ENCODE measurements around the gene NXF2B.
"Not testable (repeated sequence)": the region's sequence is repeated elsewhere in the genome, so short reads cannot be mapped to it uniquely, and the experiment has no call there.

Gene NXF2B, protein sequence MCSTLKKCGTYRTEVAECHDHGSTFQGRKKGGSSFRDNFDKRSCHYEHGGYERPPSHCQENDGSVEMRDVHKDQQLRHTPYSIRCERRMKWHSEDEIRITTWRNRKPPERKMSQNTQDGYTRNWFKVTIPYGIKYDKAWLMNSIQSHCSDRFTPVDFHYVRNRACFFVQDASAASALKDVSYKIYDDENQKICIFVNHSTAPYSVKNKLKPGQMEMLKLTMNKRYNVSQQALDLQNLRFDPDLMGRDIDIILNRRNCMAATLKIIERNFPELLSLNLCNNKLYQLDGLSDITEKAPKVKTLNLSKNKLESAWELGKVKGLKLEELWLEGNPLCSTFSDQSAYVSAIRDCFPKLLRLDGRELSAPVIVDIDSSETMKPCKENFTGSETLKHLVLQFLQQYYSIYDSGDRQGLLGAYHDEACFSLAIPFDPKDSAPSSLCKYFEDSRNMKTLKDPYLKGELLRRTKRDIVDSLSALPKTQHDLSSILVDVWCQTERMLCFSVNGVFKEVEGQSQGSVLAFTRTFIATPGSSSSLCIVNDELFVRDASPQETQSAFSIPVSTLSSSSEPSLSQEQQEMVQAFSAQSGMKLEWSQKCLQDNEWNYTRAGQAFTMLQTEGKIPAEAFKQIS

DNA sequence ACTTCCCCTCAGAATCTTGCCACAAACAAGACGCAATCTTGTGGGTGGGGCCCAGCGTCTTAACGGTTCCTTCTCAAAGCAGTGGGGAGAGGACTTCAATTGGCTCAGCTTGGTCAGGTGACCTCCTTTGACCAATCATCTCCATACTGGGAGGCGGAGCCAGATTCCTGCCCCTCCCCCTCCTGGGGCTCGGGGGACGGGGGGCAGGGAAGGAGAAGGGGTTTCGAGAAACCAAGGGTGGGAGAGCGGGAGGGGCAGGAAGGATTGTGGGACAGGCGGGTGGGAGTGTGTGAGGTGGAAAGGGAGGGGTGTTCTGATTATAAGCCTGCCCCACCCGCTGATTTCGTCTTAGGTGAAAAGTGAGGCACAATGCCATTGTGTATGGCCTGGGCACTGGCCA, at the start of gene NXF2B:
Gene NXF2B, minus strand, starts transcription at position 101 of the 400 bp plus-strand sequence. CDS start 59,972 bp downstream, outside the sequence.
- not testable (repeated sequence) for DNase-seq

DNA sequence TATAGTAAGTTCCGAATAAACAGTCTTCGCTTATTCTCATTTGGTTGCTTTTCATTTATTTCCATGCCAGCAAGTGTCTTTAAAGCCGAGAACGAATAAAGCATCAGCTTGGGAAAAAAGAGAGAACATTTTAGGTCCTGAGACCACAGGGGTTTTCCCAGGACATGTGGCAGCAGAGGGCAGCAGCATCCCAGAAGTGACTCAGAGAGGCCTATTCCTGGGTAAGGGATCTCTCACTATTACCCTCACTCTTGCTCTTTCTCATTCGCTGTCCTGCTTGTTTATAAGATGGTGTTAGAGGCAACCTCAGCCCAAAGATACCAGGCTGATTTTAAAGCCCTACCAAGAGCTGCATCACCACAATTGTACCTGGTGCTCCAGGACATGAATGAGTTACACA, 39.0 kb upstream of the NXF2B start:
- not testable (repeated sequence) for DNase-seq

DNA sequence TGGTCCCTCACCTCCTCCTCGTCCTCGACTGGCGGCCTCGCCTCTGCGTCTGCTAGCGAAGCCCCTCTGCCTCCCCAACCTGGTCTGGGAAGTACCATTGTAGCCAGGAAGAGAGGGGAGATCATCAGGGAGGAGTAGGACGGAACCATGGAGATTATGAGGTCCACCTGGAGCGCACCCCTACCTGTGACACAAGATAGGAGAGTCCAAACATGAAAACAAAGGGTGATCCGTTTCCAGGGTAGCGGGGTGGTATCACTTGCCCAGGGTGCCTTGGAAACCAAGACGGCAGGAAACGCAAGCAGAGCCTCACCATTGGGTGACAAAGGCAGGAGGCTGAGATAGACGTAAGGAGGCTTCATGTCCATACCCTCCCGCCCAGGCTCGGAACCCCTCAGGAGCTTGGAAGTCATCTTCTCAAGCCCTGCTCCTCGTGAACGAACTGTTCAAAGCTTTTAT, 32.0 kb upstream of the NXF2B start, which contains the start of gene TCP11X2:
Gene TCP11X2, minus strand, starts transcription at position 51 of the 459 bp plus-strand sequence.
- DNase-seq: not testable (repeated sequence)

DNA sequence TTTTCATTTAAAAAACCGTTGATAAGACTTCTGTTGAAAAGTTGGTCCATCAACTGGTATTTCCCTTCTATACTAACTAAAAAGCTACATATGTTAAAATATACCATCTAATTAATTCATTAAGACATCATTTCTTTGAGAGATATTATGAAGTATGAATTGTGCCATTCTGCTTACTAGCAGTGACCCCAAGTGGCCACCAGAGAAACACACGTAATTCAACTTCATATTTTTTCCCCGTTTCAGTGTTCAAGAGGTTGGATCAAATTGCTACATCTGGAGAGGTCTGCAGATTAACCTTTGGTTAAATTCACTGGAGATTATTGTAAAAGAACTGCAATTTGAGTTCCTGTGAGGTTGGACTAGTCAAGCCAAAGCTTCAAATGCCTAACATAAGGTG, 30.4 kb upstream of the NXF2B start:
- DNase-seq: not testable (repeated sequence)

DNA sequence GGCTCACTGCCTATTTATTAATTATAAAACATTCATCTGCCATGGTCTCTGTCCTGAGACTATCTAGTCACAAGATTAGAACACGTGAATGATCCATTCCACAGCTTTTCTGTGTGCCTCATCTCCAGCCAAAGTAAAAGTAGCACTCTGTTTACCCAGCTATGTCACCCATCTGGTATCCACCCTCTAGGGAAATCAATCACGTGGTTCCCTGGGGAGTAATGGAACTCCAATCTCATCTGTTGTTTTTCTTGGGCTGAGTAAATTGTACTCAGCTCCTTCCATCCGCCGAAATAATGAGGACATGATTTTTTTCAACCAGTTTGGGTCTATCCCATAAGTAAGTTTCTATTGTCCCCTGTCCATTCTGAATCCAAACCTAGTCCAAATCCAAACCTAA, 18.8 kb upstream of the NXF2B start:
- not testable (repeated sequence) for DNase-seq

DNA sequence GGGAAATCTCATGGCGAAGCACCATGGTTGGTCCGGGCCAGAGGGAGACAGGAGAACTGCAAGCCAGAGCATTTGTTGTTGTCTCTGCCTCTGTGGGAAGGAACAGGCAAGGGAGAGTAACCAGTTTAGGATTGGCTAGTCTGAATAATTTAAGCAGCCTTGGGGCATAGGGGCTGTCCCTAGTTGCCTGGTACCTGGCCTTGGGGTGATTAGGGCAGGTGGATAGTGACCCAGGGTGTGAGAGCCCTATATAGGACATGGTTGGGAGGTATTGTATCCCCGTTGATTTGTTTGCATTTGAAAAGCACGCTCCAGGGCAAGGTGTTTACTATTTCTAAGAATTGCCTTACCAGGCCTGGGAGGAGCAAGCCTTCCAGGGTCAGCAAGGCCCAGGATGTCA, 25.3 kb downstream of the NXF2B start:
- DNase-seq: not testable (repeated sequence)

DNA sequence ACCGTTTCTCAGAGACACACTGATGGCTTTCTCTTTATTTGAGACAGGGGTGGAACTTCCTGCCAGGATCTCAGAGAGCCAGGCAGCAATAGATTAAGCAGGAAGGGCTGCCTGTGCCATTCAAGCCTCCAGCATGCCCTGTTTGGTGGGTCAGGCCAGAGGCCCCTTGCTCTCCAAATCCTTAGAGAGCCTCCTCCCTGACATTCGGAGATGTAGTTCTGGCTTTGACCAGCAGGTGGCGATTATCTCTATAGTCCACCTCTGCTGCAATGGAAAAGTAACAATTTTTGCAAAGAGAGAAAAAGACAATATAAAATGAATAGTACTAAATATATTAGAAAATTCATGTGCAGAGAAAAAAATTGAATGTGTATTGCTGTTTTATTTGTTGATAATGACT, 93.9 kb downstream of the NXF2B start:
- peak; percentile 71 to 76 for DNase-seq

DNA sequence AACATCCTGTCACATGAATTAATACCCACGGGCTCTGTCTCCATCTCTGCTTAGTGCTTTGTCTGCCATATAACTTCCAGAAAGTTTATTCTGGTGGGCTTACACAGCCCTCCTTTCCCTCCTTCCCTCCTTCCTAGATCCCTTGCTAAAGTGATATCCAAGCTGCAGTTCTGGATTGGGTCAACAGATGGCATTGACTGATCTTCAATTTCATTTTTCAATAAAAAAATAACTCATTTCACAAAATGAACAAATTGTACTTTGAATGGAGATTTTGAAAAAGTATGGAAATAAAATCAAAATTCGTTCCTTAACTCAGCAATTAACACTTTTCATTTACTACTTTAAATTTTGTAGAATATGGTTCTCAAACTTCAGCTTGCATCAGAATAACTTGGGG, 97.9 kb downstream of the NXF2B start:
- DNase-seq: no peak

DNA sequence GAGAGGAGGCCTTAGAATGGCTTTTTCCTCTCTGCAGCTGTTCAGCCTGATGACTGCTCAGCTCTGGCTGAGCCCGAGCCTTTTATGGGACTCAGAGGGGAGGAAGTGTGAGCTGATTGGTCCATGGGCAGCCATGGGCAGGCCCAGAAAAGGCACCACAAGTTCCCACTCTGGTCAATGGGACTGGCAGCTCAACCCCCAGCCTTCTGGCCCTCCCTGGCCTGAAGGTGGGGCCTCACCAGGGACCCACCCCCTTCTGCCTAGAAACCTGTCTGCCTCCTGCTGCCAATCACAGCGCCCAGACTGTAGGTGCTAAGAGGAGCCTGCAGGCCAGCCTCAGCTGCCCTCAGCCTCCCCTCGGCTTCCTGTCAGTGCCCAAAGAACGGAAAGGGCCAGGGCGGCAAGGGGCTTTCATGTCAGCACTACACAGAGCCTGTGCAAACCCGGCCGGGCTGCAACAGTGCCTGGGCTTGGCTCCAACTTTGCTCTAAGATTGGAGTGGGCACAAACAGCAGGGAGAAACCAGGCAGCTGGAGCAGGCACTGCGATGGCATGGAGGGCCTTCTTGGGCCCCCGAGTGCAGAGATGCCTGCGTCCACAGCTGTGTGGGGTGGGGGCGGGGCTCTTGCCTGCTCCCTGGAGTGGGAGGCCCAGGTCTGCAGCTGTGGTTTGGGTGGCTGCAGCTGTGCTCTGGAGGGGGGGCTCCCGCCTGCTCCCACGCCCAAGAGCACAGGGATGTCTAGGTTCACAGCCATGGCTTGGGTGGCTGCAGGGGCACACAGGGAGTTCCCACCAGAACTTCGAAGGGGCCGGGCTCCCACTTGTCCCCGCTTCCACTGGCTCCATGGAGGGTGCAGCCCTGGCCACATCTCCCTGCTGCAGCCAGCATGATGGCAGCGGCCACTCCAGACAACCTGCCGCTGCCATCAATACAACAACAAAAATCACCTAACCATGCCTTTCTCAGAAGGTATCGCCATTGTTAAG, 100.2 kb downstream of the NXF2B start:
- DNase-seq: peak; percentile 5 to 13

DNA sequence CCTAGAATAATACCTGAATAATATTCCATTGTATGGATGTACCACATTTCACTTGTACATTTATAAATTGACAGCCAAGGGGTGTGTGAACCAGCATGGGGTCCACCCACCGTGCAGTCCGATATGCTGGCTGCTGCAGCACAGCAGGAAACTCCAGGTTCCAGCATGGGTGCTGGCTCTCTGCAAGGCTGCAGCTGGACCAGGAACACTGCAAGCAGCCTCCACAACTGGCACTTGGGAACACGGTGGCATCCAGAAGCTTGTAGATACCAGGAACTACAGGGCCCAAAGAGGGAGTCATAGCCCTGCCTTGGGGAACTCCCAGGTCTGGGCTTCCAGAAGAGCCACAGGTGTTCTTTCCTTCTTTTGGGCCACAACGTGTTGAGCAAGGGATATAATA, 101.6 kb downstream of the NXF2B start:
- DNase-seq: no peak

Measured in stimulated activated CD4-positive, alpha-beta T cell treated with anti-CD3 and anti-CD28 coated beads, Interleukin-2, amount 100 ng/mL, for 24 hours (primary cell).